GM18861 (cell line): ENCODE results near the gene PNCK.

Experiments used
- ATAC-seq: cut with Tn5 transposase; IDR thresholded peaks from one replicate; pipeline ENCODE4 v1.9.1; 2021; ENCODE audit not compliant: unreplicated experiment

PNCK gene

DNA sequence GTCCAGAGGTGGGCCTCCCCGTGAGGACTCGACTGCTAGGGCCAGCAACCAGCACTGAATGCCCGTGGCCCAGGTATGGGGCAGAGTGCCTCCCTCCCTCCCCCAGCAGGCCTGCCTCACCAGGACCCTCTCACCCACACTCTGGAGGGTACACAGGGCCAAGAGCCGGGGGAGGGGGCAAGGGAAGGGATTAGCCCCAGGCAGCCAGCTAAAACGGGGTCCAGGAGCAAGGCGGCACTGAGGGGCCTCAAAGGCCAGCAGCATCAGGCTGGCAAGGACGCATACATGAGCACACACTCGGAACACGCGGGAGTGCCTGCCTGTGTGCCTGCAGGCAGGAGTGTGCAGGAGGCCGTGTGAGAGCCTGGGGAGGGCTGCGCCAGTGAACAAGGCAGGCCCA is 44.9 kb downstream of the PNCK start:
- no peak for ATAC-seq

DNA sequence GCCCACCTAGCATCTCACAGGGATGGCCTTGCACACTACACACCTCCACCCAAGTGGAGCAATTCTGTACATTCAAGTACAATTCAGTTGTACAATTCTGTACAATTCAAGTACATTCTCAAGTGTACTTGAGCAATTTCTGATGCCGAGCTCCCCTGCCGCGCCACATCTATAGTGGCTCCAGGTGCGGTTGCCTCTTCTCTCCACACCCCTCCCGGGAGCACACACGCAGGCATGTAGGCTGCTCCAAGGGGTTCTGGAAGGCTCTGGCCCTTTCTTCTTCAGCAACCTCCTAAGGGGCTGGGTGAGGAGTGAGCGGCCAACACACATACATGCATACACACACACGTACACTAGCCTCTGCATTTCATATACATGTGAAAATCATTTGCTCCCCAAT is 45.5 kb downstream of the PNCK start:
- no peak for ATAC-seq

DNA sequence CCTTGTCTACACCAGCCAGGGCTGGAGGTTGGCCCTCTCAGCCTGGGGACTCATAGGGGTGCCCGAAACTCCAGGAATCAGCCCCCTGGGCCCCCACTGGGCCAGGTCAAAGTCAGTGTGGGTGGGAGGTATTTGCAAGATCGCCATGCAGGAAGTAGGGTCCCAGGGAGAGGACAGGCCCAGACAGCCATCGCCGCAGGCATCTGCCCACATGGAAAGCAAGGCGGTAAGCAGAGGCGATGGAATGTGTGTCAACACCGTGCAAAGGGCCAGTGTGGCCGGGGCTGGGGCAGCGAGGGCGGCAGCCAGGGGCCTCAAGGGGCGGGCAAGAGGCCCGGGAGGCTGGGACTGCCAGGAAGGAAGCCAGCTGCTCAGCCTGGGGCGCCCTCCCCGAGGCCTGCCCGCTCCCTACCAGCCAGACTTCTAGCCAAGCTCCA is 45.9 kb downstream of the PNCK start:
- no peak for ATAC-seq

DNA sequence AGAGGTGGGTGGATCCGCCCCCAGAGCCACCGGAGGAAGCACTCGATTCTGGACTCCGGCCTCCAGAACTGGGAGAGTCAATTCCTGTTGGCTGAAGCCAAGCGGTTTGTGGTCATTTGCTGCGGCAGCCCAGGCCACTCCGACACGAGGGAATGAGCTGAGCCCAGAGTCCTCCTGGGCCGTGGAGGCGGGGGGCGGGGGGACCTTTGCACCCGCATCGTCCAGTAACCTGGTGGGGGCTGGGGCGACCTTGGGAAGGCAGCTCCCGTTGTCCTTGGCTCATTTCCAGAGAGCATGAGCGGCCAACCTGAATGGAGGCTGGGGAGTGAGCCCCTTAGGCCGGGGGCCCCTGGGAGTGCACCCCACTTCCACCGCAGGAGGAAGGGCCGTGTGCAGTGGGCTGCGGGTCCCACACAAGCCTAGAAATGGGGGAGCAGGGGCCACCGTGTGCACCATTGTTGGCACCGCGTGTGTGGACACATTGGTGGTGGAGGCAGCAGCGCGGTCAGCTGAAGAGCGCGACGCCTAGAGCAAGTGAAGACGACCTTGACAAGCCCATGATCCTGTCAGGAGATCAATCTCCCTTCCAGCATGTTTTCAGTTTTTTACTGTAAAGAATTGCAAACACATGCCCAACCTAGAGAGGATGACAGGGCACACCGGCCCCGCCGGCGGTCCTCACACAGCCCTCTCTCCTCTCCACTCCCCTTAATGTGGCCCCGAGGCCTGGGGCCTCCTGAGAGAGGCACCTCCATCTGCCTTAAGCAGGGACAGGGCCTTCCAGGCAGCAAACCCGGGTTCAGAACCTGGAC is 46.5 kb downstream of the PNCK start:
- ATAC-seq: no peak

DNA sequence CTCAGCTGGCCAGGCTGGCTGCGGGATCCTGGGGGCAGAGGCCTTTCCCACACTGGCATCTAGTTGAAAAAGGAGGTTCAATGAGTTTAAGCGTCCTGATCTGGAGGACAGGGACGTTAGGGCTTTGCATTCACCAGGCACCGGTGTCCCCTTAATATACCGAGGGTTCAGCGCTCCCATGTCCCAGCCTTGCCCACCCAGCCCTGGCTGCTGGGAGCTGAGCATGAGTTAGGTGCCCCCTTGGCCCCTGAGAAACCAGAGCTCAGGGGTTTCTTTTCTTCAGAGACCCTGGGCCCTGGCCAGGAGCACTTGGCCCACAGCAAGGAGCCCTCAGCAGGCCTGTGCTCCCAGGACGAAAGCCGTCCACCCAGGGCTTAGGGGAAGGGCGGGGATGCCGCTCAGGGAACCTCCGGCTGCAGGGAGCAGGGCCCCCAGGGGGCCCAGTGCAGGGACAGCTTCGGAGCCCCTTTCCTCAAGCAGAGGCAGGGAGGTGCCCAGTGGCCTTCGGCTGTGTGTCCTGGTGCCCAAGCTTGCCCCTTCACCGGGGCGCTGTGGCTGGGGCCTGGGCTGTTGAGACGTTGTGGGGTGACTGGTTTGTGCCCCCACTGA is 47.5 kb downstream of the PNCK start:
- no peak for ATAC-seq

DNA sequence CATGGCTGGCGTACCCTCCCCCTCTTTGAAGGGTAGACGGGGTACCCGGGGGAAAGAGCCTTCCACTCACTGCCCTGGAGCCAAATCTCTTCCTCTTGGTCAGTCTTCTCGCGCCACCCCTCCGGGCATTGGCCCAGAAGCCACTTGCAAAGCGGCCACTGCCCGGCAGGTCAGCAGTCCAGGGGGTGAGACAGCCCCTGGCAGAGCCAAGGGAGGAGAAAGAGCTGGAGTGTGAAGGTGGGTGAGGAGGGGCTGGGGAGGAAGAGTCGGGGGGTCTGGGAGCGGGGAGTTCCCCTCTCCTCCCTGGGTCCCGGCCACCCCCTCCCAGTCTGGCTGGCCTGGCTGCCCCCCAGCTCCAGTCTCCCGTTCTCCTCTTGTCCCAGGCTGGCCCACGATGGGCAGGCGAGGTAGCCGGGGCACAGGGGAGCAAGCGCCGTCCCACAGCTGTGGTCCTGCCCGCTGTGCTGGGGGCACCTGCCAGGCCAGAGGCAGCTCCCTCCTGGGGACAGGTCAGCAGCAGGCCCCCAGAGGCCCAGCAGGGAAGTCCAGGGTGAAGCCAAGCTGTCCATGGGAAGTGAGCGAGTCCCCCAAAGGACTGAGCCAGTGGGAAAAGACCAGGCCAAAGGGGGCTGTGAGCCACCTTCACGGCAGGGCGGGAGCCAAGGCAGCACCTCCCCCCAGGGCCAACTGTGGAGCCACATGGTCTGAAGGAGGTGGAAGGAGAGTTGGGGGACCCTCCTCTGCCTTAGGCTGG is 48.2 kb downstream of the PNCK start:
- ATAC-seq: no peak

DNA sequence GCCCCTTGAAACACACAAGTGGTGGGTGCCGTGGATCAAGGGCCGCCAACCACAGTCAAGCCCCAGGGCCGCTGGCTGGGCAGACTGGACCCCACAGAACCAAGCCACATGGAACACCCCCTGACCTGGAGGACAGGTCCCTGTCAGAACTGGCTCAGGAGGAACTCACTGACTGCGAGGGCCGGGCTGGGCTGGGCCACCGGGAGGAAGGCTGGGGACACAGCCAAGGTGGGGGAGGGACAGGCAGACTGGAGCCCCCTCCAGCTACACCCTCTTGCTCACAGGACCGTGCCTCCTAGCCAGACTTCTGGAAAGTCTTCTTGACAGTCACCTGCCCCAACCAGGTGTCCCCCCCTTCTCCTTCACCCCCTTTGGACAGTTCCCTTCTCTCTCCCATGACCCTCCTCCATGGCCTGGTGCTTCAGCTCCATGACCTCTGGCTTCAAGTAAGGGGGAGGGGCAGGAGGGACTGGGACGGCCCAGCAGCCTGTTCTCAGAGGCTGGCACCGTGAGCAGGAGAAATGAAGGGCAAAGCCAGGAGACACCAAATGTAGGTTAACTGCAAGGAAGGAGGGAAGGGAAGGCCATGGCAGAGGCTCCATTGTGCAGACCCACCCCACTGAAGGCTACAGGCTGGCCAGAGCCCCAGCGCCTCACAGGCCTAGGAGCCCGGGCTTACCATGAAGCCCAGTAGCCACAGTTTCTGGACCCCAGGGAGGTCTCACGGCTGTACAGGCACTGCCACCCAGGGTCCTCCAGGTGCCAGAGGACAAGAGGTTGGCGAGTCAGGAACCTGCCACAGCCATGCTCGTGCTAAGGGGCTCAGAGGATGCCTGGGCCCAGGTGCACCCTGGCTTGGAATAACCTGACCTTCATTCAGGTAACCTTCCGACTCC is 49.2 kb downstream of the PNCK start:
- no peak for ATAC-seq

DNA sequence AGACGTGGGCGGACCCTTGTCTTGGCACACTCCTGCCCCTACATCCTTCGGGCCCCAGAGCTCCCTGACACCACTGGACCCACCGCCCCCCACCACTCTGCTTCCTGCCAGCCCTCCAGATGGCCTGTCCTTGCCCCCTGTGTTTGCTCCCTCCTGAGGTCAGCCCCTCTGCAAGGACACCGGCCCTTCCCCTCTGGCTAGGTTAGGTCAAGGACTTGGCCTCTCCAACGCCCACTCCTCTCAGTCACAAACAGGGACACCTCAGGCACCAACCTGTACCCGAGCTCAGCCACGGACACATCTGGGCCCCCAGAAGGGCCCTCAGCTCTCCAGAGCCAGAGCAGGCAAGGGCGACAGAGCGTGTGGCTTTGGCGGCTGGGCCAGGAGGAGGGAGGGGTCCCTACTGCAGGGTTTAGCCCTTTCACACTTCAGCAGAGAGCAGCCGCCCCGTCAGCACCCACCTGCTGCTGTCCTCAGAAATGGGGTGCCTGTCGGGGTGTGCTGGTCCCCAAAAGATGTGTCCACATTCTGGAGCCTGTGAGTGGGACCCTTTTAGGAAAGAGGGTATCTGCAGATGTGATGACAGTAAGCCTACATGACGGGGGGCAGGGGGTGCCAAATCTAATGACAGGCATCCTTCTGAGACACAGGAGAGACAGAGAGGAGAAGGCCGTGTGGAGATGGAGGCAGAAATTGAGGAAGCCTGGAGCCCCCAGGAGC is 50.1 kb downstream of the PNCK start:
- no peak for ATAC-seq

DNA sequence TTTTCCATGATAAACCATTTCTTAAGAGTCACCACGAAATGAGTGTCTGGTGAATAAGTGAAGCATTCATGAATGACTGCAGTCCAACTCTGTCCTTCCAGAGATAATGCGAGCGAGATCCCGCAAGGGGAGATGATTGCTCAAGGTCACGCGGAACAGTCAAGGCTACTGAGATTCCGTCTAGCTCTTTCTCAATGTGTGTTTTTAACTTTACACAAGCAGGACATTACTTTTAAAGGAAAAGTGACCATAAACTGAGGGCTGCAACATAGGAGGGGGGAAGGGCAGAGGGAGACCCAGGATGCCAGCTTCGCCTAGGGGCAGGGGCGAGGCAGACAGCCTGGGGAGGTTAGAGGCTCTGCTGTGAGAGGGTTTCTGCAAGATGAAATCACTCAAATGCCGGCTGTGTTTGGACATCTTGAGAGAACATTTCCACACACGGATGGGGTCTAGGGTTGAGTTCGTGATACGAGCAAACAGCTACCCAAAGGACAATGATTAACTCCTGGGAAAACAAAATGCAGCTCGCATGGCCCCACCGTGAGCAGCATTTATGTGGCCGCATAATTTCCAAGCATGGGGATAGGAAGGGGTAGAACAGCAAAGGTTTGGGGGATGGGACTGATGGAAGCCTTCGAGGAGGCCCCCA is 50.8 kb downstream of the PNCK start:
- no peak for ATAC-seq

DNA sequence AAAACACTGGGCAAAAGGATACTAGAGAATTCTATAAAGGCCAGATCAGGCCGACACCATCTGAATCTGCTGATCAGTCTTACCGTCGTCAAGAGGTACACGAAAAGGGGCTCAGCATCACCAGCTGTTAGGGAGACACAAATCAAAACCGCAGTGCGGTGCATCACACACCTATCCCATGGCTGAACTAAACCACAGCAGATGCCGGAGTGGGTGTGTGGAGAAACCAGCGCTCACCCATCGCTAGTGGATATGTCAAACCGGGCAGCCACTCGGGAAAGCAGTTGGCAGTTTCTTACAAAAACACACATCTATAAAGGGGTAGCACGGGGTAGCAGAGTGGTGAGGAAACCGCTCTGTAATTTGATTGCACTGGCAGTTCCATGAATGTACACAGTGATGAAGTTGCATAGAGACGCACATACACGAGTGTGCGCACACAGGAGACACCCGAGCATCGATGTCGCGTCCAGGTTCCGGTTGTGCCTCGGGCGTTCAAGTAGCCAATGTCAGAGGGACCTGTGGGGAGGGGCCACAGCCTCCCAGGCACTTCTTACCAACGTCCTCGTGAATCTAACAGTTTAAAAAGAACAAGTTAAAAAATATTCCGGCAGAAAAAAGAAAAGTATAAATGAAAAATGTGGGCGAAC is 51.5 kb downstream of the PNCK start:
- ATAC-seq: no peak

DNA sequence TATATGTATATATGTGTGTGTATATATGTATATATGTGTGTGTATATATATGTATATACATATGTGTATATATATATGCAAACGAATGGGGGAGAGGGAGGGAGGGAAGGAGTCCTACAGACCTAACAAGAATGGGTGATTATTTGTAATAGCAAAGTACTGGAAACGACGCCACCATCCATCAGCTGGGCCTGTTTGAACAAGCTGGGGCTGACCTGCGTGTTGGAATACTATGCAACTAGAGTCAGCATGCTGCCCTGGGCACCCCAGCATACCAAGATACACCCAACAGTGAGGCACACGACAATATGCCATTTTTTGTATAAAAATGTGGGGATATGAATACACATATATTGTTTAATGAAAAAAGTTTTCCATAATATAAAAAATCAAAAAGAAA is 53.0 kb downstream of the PNCK start:
- ATAC-seq: no peak
